Measurements from ENCODE around the gene CDHR4.

CDHR4 gene

GRCh38 chr3:49769286-49769915 lies 30.3 kb downstream of the CDHR4 start:
- TF ChIP-seq, protein P1, sequence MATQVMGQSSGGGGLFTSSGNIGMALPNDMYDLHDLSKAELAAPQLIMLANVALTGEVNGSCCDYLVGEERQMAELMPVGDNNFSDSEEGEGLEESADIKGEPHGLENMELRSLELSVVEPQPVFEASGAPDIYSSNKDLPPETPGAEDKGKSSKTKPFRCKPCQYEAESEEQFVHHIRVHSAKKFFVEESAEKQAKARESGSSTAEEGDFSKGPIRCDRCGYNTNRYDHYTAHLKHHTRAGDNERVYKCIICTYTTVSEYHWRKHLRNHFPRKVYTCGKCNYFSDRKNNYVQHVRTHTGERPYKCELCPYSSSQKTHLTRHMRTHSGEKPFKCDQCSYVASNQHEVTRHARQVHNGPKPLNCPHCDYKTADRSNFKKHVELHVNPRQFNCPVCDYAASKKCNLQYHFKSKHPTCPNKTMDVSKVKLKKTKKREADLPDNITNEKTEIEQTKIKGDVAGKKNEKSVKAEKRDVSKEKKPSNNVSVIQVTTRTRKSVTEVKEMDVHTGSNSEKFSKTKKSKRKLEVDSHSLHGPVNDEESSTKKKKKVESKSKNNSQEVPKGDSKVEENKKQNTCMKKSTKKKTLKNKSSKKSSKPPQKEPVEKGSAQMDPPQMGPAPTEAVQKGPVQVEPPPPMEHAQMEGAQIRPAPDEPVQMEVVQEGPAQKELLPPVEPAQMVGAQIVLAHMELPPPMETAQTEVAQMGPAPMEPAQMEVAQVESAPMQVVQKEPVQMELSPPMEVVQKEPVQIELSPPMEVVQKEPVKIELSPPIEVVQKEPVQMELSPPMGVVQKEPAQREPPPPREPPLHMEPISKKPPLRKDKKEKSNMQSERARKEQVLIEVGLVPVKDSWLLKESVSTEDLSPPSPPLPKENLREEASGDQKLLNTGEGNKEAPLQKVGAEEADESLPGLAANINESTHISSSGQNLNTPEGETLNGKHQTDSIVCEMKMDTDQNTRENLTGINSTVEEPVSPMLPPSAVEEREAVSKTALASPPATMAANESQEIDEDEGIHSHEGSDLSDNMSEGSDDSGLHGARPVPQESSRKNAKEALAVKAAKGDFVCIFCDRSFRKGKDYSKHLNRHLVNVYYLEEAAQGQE (IDR thresholded peaks at IDR 0.05; ENCODE audit: insufficient read depth in 1 of 2, low read depth in 2 of 2, low read length in 2 of 2): no peak
- no peak for TF ChIP-seq TAF1 (IDR thresholded peaks at IDR 0.05; ENCODE audit: borderline replicate concordance, insufficient read depth, low read length)
- no peak for TF ChIP-seq SIN3A (IDR thresholded peaks at IDR 0.05; ENCODE audit: borderline replicate concordance, insufficient read depth, low read length)
- no peak for TF ChIP-seq POLR2AphosphoS5 (IDR thresholded peaks at IDR 0.05; ENCODE audit: low read depth, low read length)
- no peak for TF ChIP-seq FOXP2 (optimal IDR thresholded peaks at IDR 0.05; ENCODE audit: borderline replicate concordance, extremely low read depth, extremely low read length, insufficient read depth)

DNA sequence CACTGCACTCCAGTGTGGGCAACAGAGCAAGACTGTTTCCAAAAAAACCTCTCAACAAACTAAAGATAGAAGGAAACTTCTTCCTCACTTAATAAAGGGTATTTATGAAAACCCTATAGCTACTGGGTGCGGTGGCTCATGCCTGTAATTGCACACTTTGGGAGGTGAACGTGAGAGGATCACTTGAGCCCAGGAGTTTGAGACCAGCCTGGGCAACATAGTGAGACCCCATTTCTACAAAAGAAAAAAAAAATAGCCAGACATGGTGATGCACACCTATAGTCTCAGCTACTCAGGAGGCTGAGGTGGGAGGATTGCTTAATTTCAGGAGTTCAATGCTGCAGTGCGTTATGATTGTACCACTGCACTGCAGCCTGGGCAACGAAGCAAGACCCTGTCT lies 35.7 kb downstream of the CDHR4 start:
- no peak for TF ChIP-seq SIN3A (IDR thresholded peaks at IDR 0.05; ENCODE audit: borderline replicate concordance, insufficient read depth, low read length)
- TF ChIP-seq POLR2AphosphoS5 (IDR thresholded peaks at IDR 0.05; ENCODE audit: low read depth, low read length): no peak
- TF ChIP-seq TAF1 (IDR thresholded peaks at IDR 0.05; ENCODE audit: borderline replicate concordance, insufficient read depth, low read length): no peak
- no peak for TF ChIP-seq FOXP2 (optimal IDR thresholded peaks at IDR 0.05; ENCODE audit: borderline replicate concordance, extremely low read depth, extremely low read length, insufficient read depth)
- TF ChIP-seq, protein P1 (IDR thresholded peaks at IDR 0.05; ENCODE audit: insufficient read depth in 1 of 2, low read depth in 2 of 2, low read length in 2 of 2): no peak

- no peak for TF ChIP-seq TAF1 (IDR thresholded peaks at IDR 0.05; ENCODE audit: borderline replicate concordance, insufficient read depth, low read length)
- no peak for TF ChIP-seq SIN3A (IDR thresholded peaks at IDR 0.05; ENCODE audit: borderline replicate concordance, insufficient read depth, low read length)
- no peak for TF ChIP-seq FOXP2 (optimal IDR thresholded peaks at IDR 0.05; ENCODE audit: borderline replicate concordance, extremely low read depth, extremely low read length, insufficient read depth)
- TF ChIP-seq POLR2AphosphoS5 (IDR thresholded peaks at IDR 0.05; ENCODE audit: low read depth, low read length): no peak
- TF ChIP-seq, protein P1 (IDR thresholded peaks at IDR 0.05; ENCODE audit: insufficient read depth in 1 of 2, low read depth in 2 of 2, low read length in 2 of 2): no peak
Observed at GRCh38 chr3:49761661-49762060, 38.0 kb downstream of the CDHR4 start.

DNA sequence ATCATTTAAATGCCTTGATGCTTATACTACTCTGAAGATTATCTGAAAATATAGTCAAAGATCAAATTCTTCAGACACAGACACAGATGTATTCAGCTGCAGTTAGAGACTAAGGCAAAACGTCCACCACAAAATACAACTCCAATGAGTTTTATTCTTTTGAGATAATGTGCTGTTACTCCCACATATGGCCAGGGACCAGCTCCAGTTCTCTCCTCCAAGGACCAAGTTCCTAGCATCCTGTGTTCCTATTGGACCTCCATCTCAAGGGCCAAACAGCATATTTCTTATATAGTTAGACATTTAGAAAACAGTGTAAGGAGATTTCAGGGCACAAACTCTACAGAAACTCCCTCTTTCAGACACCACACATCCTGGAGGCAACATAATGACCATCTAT lies 40.4 kb downstream of the CDHR4 start:
- TF ChIP-seq FOXP2 (optimal IDR thresholded peaks at IDR 0.05; ENCODE audit: borderline replicate concordance, extremely low read depth, extremely low read length, insufficient read depth): no peak

- TF ChIP-seq FOXP2 (optimal IDR thresholded peaks at IDR 0.05; ENCODE audit: borderline replicate concordance, extremely low read depth, extremely low read length, insufficient read depth) (no peak), SIN3A (IDR thresholded peaks at IDR 0.05; ENCODE audit: borderline replicate concordance, insufficient read depth, low read length) (no peak), TAF1 (IDR thresholded peaks at IDR 0.05; ENCODE audit: borderline replicate concordance, insufficient read depth, low read length) (no peak), POLR2AphosphoS5 (IDR thresholded peaks at IDR 0.05; ENCODE audit: low read depth, low read length) (no peak)
- TF ChIP-seq, protein P1 (IDR thresholded peaks at IDR 0.05; ENCODE audit: insufficient read depth in 1 of 2, low read depth in 2 of 2, low read length in 2 of 2): no peak
Observed at GRCh38 chr3:49757197-49757596, 42.5 kb downstream of the CDHR4 start.
